HL-60 (cell line): ENCODE measurements around the gene LRRC7.
A peak's percentile ranks its signal among the peaks of the same experiment; 100 is the strongest.

Source experiments
- DNase-seq, 2 experiments: peaks; one replicate each; pipeline ENCODE4 v3.0.0-alpha.2; 2010 to 2020; ENCODE audit warnings: low read depth in 1 of 2, low spot score in 1 of 2
- H3K27ac ChIP-seq: fragments of 250-450 bp; sonication (Bioruptor Pico); replicated peaks from 2 replicates; pipeline ENCODE4 v1.5.1; 2020; ENCODE audit warnings: mild to moderate bottlenecking, moderate library complexity
- H3K27me3 ChIP-seq: fragments of 250-450 bp; sonication (Bioruptor Pico); 2 replicates; pipeline ENCODE4 v1.5.1; 2021; ENCODE audit warnings: mild to moderate bottlenecking, moderate library complexity; ENCODE audit not compliant: insufficient read depth, poor library complexity, severe bottlenecking
- H3K4me3 ChIP-seq: replicated peaks from 2 replicates; pipeline ENCODE4 v1.5.1; 2011; ENCODE audit warnings: mild to moderate bottlenecking, control low read depth, low read length; ENCODE audit not compliant: insufficient read depth
- GABPA ChIP-seq: IDR thresholded peaks from 2 replicates; pipeline ENCODE4 v1.6.1; 2012; ENCODE audit warnings: low read depth
- POLR2AphosphoS5 ChIP-seq: IDR thresholded peaks from 2 replicates; pipeline ENCODE4 v1.6.1; 2012; ENCODE audit warnings: low read depth
- SPI1 ChIP-seq: IDR thresholded peaks from 2 replicates; pipeline ENCODE4 v1.6.1; 2012; ENCODE audit warnings: low read depth, mild to moderate bottlenecking, borderline replicate concordance
- TF ChIP-seq, protein P1 (sequence below): IDR thresholded peaks from one replicate; pipeline ENCODE4 v1.5.1; 2011; ENCODE audit warnings: low read length, control low read depth, inconsistent platforms; ENCODE audit not compliant: insufficient read depth
- TF ChIP-seq, protein P2 (sequence below): IDR thresholded peaks from 2 replicates; pipeline ENCODE4 v1.6.1; 2012; ENCODE audit warnings: low read depth; ENCODE audit not compliant: insufficient replicate concordance

Gene LRRC7

DNA sequence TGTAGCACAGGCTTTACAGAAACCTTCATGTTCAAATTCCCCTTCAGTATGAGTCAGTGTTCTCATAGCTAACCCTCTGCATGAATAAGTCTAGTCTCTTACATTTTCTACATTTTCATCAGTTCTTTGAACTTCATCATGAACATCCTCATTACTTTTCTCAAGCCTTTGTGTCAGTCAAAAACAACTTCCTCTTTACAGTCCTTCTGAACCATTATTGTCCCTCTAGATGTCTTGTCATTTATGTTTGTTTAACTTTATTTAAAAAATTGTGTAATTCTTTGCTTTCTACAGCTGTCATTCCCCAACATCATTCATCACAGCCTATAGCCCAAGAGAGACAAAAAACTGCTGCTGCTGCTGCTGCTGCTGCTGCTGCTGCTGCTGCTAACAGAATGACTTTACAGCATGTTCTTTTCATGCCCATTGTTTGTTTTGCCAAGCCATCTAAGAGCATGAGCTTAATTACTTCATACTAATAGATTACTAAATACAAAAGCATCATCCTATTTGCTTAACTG is 504.6 kb downstream of the LRRC7 start:
- no peak overlapping the region for H3K4me3 ChIP-seq
- DNase-seq, result no peak

DNA sequence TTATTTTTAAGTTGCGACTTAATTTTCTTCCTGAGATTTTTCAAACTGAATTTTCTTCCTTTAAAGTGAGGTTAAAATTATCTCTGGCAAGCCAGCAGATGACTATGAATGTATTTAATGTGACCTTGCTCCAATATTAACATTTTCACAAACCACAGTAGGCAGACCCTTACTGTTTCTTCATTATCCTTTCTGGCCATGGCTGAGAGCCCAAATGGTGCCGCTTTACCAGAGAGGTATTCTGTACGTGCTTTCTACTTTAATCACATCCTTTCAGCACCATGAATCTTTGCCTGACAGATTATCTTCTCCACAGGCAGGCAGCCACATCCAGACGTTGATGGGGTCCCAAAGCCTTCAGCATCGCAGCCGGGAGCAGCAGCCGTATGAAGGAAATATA is 508.0 kb downstream of the LRRC7 start:
- Histone ChIP-seq H3K27ac (no peak overlapping the region), H3K27me3 (no peaks in the 10 kb centered on the region), H3K4me3 (no peak overlapping the region)
- DNase-seq, result no peak
- TF ChIP-seq SPI1 (no peak), POLR2AphosphoS5 (no peak), GABPA (no peak)
- TF ChIP-seq, protein P1, sequence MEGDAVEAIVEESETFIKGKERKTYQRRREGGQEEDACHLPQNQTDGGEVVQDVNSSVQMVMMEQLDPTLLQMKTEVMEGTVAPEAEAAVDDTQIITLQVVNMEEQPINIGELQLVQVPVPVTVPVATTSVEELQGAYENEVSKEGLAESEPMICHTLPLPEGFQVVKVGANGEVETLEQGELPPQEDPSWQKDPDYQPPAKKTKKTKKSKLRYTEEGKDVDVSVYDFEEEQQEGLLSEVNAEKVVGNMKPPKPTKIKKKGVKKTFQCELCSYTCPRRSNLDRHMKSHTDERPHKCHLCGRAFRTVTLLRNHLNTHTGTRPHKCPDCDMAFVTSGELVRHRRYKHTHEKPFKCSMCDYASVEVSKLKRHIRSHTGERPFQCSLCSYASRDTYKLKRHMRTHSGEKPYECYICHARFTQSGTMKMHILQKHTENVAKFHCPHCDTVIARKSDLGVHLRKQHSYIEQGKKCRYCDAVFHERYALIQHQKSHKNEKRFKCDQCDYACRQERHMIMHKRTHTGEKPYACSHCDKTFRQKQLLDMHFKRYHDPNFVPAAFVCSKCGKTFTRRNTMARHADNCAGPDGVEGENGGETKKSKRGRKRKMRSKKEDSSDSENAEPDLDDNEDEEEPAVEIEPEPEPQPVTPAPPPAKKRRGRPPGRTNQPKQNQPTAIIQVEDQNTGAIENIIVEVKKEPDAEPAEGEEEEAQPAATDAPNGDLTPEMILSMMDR, result no peak
- TF ChIP-seq, protein P2, sequence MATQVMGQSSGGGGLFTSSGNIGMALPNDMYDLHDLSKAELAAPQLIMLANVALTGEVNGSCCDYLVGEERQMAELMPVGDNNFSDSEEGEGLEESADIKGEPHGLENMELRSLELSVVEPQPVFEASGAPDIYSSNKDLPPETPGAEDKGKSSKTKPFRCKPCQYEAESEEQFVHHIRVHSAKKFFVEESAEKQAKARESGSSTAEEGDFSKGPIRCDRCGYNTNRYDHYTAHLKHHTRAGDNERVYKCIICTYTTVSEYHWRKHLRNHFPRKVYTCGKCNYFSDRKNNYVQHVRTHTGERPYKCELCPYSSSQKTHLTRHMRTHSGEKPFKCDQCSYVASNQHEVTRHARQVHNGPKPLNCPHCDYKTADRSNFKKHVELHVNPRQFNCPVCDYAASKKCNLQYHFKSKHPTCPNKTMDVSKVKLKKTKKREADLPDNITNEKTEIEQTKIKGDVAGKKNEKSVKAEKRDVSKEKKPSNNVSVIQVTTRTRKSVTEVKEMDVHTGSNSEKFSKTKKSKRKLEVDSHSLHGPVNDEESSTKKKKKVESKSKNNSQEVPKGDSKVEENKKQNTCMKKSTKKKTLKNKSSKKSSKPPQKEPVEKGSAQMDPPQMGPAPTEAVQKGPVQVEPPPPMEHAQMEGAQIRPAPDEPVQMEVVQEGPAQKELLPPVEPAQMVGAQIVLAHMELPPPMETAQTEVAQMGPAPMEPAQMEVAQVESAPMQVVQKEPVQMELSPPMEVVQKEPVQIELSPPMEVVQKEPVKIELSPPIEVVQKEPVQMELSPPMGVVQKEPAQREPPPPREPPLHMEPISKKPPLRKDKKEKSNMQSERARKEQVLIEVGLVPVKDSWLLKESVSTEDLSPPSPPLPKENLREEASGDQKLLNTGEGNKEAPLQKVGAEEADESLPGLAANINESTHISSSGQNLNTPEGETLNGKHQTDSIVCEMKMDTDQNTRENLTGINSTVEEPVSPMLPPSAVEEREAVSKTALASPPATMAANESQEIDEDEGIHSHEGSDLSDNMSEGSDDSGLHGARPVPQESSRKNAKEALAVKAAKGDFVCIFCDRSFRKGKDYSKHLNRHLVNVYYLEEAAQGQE, result no peak

More for the DNA sequence above, 504.6 kb downstream of the LRRC7 start:
- Histone ChIP-seq H3K27me3 (no peaks in the 10 kb centered on the region), H3K27ac (no peak overlapping the region)
- TF ChIP-seq, protein P2, result no peak
- TF ChIP-seq GABPA (no peak), SPI1 (0 out of 2 replicates have a peak, but pooled peaks have one; percentile 7), POLR2AphosphoS5 (no peak)
- TF ChIP-seq, protein P1, result no peak

DNA sequence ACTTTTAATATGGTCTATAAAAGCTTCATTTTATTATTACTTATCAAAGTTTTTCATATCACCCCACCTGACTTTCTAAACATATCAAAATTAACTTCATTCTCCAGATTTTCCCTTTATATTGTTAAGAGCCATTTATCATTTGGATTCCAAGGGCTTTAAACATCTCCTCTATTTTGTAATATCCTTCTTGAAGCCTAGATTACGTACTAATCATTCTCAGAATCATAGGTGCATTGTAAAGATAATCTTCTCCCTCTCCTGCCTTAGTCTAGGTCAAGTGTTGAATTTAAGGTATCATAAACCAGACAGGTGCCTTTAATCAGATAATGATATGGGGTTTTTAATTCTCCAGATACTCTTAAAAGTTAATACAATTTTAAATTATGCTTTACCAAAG is 509.3 kb downstream of the LRRC7 start:
- no peak for DNase-seq
- TF ChIP-seq SPI1, result no peak
- TF ChIP-seq, protein P2, result no peak
- no peak for TF ChIP-seq POLR2AphosphoS5
- TF ChIP-seq GABPA, result no peak
- TF ChIP-seq, protein P1, result no peak
- Histone ChIP-seq H3K4me3 (no peak overlapping the region), H3K27ac (no peak overlapping the region), H3K27me3 (no peaks in the 10 kb centered on the region)
